Activated naive CD4-positive, alpha-beta T cell treated with anti-CD3 and anti-CD28 coated beads, Interleukin-2, amount 10 ng/mL, durations not matched to agents 7 days and 5 days (primary cell): Measurements from ENCODE around the gene HSF2BP.
"Not testable (repeated sequence)": the region's sequence is repeated elsewhere in the genome, so short reads cannot be mapped to it uniquely, and the experiment has no call there.

ENCODE experiments used
- CTCF ChIA-PET: fragments of 350-600 bp; sonication (Branson Sonifier 250); formaldehyde crosslinking; loops from one replicate; lab custom pipeline; 2021; ENCODE audit warnings: antibody characterized with exemption; lab: Charles Lee
- DNase-seq: peaks from one replicate; pipeline ENCODE4 v3.0.0-alpha.2; 2020
- H3K27ac Mint-ChIP-seq: one replicate; pipeline ENCODE4 v1.8.0; 2021; ENCODE audit warnings: mild to moderate bottlenecking, moderate library complexity, mixed read lengths
- H3K27me3 Mint-ChIP-seq: one replicate; pipeline ENCODE4 v1.8.0; 2021; ENCODE audit warnings: mild to moderate bottlenecking, mixed read lengths
- H3K36me3 Mint-ChIP-seq: one replicate; pipeline ENCODE4 v1.8.0; 2021; ENCODE audit warnings: mixed read lengths
- H3K4me1 Mint-ChIP-seq: one replicate; pipeline ENCODE4 v1.8.0; 2021; ENCODE audit warnings: mixed read lengths
- H3K4me3 Mint-ChIP-seq: one replicate; pipeline ENCODE4 v1.8.0; 2021; ENCODE audit warnings: mild to moderate bottlenecking, moderate library complexity, mixed read lengths
- H3K9me3 Mint-ChIP-seq: one replicate; pipeline ENCODE4 v1.8.0; 2021; ENCODE audit warnings: mixed read lengths

The HSF2BP gene

GRCh38 chr21:43632373-43632905 lies 26.8 kb downstream of the HSF2BP start:
- Mint-ChIP-seq H3K27me3 (no peaks in the 10 kb centered on the region), H3K9me3 (no peaks in the 10 kb centered on the region), H3K4me1 (no peaks in the 10 kb centered on the region), H3K36me3 (no peaks in the 10 kb centered on the region), H3K27ac (no peak overlapping the region), H3K4me3 (no peak overlapping the region)
- no peak for DNase-seq
- CTCF ChIA-PET: no interaction called here

DNA sequence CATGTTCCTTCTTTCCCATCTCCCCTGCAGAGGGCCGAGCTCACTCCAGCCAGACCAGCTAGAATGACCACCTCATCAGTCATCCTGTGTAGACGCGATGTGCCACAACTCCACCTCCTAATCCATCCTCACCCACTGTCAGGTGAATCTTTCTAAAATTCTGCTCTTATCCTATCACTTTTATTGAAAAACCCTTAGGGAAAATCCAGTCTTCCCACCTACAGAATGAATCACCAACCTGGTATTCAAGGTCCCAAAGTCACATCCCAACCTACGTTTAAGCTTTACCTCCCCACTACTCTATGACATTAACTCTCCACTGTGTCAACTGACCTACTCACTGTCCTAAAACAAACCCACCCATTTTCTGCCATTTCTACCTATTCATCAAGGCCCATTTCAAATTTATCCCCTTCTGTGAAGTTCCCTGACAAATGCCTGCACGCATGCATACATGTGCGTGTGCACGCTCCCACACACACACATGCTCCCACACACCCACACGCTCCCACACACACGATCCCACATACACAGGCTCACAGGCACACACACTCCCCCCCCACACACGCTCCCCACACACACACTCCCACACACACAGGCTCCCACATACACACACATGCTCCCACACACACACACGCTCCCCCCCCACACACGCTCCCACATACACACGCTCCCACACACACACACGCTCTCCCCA lies 27.7 kb downstream of the HSF2BP start:
- Mint-ChIP-seq H3K9me3 (no peaks in the 10 kb centered on the region), H3K27me3 (no peaks in the 10 kb centered on the region), H3K4me3 (no peak overlapping the region), H3K36me3 (no peaks in the 10 kb centered on the region), H3K4me1 (no peaks in the 10 kb centered on the region), H3K27ac (no peak overlapping the region)
- CTCF ChIA-PET: no interaction called here
- no peak for DNase-seq

DNA sequence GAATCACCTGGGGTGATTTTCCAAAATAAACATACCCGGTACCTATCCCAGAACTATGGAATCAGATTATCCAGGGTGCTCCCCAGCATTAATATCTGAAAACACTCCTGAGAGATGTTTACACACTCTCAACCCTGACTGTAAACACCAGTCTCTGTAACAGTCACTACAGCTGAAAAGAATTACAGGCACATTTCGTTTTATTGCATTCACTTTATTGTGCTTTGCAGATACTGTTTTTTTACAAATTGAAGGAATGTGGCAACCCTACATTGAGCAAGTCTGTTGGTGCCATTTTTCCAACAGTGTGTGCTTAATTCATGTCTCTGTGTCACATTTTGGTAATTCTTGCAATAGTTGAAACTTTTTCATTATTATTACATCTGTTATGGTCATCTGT lies 31.8 kb downstream of the HSF2BP start:
- DNase-seq: no peak
- H3K4me3 Mint-ChIP-seq: no peak overlapping the region
- H3K27me3 Mint-ChIP-seq: peaks cover 10% of the 10 kb centered on the region
- H3K27ac Mint-ChIP-seq: no peak overlapping the region
- H3K36me3 Mint-ChIP-seq: no peaks in the 10 kb centered on the region
- H3K9me3 Mint-ChIP-seq: no peaks in the 10 kb centered on the region
- H3K4me1 Mint-ChIP-seq: no peaks in the 10 kb centered on the region
- CTCF ChIA-PET: no interaction called here

DNA sequence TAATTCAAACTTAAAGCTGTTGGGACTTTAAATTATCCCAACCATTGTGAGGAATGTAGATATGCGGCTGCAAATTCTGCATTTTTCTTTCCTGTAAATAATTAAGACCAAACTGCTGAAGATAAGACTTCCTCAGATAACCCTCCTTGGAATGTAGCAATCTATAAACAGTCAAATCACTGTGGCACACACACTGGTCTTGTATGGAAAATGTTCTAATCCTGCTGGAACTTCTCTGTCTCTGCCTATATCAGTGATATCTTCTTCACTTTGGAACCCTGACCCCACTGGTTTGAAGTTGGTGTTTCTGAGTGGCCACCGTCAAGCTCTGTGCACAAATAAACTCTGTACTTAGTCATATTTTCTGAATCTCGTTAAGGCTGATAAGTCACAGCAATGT lies 32.9 kb downstream of the HSF2BP start:
- Mint-ChIP-seq H3K27me3 (peaks cover 11% of the 10 kb centered on the region), H3K36me3 (no peaks in the 10 kb centered on the region), H3K4me3 (no peak overlapping the region), H3K27ac (no peak overlapping the region), H3K4me1 (no peaks in the 10 kb centered on the region), H3K9me3 (no peaks in the 10 kb centered on the region)
- CTCF ChIA-PET: no interaction called here
- DNase-seq: no peak

DNA sequence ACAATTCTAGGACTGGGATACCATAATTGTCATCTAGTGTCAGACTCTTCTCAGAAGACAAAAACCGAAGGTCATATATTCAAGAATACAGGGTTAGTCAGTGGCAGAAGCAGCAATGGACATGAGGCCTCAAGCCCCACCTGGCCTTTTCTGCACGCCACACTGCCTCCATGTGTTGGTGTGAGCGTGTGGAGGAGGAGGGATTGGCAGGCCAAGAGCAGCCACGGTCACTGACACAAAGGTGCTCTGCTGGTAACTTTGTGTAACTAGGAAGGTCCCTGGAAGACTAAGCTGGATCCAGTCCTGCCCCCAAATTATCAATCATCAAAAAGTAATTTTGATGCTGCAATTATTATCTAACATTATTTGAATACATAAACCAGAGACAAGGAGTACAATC lies 34.9 kb downstream of the HSF2BP start:
- no peak overlapping the region for H3K4me3 Mint-ChIP-seq
- CTCF ChIA-PET: no interaction called here
- H3K9me3 Mint-ChIP-seq: peaks cover 4% of the 10 kb centered on the region
- H3K36me3 Mint-ChIP-seq: no peaks in the 10 kb centered on the region
- H3K27me3 Mint-ChIP-seq: peaks cover 14% of the 10 kb centered on the region
- H3K4me1 Mint-ChIP-seq: peaks cover 3% of the 10 kb centered on the region
- no peak overlapping the region for H3K27ac Mint-ChIP-seq
- no peak for DNase-seq

DNA sequence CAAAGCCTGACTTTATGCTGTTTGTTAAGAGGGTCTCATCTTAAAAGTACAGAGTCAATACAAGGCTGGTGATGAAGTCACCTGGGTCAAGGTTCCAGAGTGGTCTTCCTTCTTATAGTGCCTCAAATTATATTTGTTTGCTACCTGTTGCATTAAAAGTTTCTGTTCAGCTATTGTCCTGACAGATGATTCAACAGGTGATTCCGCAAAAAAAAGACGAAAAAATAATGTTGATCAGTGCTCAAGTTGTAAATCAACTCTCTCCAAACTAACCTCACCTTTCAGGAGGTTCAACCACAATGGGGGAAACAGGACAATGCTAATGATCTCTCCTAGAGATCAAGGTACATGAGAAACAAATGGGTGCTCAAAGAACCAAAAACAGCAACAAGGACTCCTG lies 35.7 kb downstream of the HSF2BP start:
- H3K36me3 Mint-ChIP-seq: no peaks in the 10 kb centered on the region
- H3K27me3 Mint-ChIP-seq: peaks cover 14% of the 10 kb centered on the region
- H3K9me3 Mint-ChIP-seq: peaks cover 4% of the 10 kb centered on the region
- no peak overlapping the region for H3K27ac Mint-ChIP-seq
- H3K4me1 Mint-ChIP-seq: peaks cover 3% of the 10 kb centered on the region
- CTCF ChIA-PET: no interaction called here
- no peak for DNase-seq
- no peak overlapping the region for H3K4me3 Mint-ChIP-seq

DNA sequence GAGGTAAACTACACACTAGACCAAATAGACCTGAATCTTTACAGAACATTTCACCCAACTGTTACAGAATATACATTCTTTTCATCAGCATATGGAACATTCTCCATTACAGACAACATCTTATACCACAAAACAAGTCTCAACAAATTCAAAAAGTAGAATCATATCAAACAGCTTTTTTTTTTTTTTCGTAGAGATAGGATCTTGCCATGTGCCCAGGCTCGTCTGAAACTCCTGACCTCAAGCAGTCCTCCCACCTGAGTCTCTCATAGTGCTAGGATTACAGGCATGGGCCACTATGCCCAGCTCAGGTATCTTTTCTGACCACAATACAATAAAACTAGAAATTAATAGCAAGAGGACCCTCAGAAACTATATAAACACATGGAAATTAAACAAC lies 36.5 kb downstream of the HSF2BP start:
- peaks cover 4% of the 10 kb centered on the region for H3K9me3 Mint-ChIP-seq
- no peaks in the 10 kb centered on the region for H3K36me3 Mint-ChIP-seq
- H3K4me1 Mint-ChIP-seq: peaks cover 3% of the 10 kb centered on the region
- H3K27me3 Mint-ChIP-seq: peaks cover 14% of the 10 kb centered on the region
- H3K27ac Mint-ChIP-seq: no peak overlapping the region
- CTCF ChIA-PET: no interaction called here
- no peak overlapping the region for H3K4me3 Mint-ChIP-seq
- no peak for DNase-seq

- DNase-seq: no peak
- CTCF ChIA-PET: no interaction called here
- Mint-ChIP-seq H3K27me3 (peaks cover 10% of the 10 kb centered on the region), H3K27ac (no peak overlapping the region), H3K36me3 (no peaks in the 10 kb centered on the region), H3K9me3 (peaks cover 4% of the 10 kb centered on the region), H3K4me3 (no peak overlapping the region), H3K4me1 (peaks cover 3% of the 10 kb centered on the region)
Measured at GRCh38 chr21:43619856-43620255, 39.4 kb downstream of the HSF2BP start.

GRCh38 chr21:43619344-43619743 lies 39.9 kb downstream of the HSF2BP start:
- Mint-ChIP-seq H3K9me3 (peaks cover 4% of the 10 kb centered on the region), H3K4me3 (no peak overlapping the region), H3K36me3 (no peaks in the 10 kb centered on the region), H3K4me1 (peaks cover 3% of the 10 kb centered on the region), H3K27me3 (peaks cover 10% of the 10 kb centered on the region), H3K27ac (no peak overlapping the region)
- no peak for DNase-seq
- CTCF ChIA-PET: no interaction called here

DNA sequence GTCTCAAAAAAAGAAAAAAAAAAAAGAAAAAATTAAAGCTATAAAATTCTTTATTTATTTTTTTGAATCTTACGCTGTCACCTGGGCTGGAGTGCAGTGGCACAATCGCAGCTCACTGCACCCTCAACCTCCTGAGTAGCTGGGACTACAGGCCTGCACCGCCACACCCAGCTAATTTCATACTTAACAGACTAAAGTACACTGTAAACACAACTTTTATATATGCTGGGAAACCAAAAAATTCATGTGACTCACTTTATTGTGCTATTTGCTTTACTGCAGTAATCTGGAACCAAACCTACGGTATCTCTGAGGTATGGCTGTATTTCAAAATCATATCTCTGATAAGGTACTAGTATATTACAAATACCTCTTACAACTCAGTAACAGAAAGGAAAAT lies 40.3 kb downstream of the HSF2BP start:
- H3K27me3 Mint-ChIP-seq: peaks cover 8% of the 10 kb centered on the region
- no peak for DNase-seq
- H3K4me3 Mint-ChIP-seq: no peak overlapping the region
- H3K36me3 Mint-ChIP-seq: no peaks in the 10 kb centered on the region
- H3K4me1 Mint-ChIP-seq: peaks cover 3% of the 10 kb centered on the region
- no peak overlapping the region for H3K27ac Mint-ChIP-seq
- peaks cover 4% of the 10 kb centered on the region for H3K9me3 Mint-ChIP-seq
- CTCF ChIA-PET: no interaction called here

DNA sequence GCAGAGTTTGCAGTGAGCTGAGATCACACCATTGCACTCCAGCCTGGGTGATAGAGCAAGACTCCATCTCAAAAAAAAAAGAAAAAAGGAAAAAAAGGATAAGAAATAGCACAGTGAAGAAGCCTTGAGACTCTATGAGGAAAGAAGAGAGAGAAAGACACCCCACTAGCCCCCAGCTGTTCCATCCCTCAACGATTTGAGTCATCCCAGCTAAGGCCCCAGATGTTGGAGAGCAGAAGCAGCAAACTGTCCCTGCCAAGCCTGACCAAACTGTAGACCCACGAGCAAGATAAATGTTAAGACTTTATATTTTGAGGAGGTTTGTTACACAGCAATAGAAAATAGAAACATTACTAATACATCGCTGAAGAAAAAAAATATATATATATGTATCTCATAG lies 42.4 kb downstream of the HSF2BP start:
- CTCF ChIA-PET, H3K4me3 Mint-ChIP-seq, H3K27me3 Mint-ChIP-seq, H3K27ac Mint-ChIP-seq, DNase-seq, H3K9me3 Mint-ChIP-seq, H3K36me3 Mint-ChIP-seq: not testable (repeated sequence)
- peaks cover 12% of the 10 kb centered on the region for H3K4me1 Mint-ChIP-seq

DNA sequence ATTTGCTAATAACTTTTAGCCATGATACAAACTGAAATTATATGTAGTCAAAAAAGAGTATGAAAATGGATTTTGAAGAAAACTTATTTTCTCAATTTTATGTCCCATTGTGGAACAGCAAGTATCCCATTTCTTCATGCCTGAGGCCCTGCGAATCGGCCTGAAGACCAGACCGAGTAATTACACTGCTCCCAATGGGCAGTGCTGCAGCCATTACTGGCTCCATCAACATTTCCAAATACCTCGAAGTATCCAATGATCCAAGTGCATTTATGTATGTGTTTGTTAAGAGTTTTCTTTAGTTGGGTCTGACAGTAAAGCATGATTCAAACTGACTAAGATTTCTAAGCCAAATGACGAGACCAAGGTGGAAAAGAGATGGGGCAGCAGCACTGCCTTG lies 44.4 kb downstream of the HSF2BP start:
- no peak overlapping the region for H3K4me3 Mint-ChIP-seq
- CTCF ChIA-PET: interaction anchor here (1.3 kb wide), 1 partner anchor 31 kb away, joined by 3 read pairs; no protein-coding TSS in a partner anchor

GRCh38 chr21:43613755-43614638 lies 45.3 kb downstream of the HSF2BP start:
- no peaks in the 10 kb centered on the region for H3K36me3 Mint-ChIP-seq
- no peak overlapping the region for H3K4me3 Mint-ChIP-seq
- H3K27me3 Mint-ChIP-seq: peaks cover 4% of the 10 kb centered on the region
- H3K27ac Mint-ChIP-seq: no peak overlapping the region
- CTCF ChIA-PET: interaction anchor here (3.5 kb wide), 1 partner anchor 31 kb away, joined by 15 read pairs; no protein-coding TSS in a partner anchor
- DNase-seq: no peak
- peaks cover 9% of the 10 kb centered on the region for H3K4me1 Mint-ChIP-seq
- no peaks in the 10 kb centered on the region for H3K9me3 Mint-ChIP-seq

More for the DNA sequence above, 44.4 kb downstream of the HSF2BP start:
- peaks cover 9% of the 10 kb centered on the region for H3K4me1 Mint-ChIP-seq
- DNase-seq: no peak
- H3K27me3 Mint-ChIP-seq: no peaks in the 10 kb centered on the region
- H3K27ac Mint-ChIP-seq: no peak overlapping the region
- no peaks in the 10 kb centered on the region for H3K36me3 Mint-ChIP-seq
- H3K9me3 Mint-ChIP-seq: peaks cover under 1% of the 10 kb centered on the region

DNA sequence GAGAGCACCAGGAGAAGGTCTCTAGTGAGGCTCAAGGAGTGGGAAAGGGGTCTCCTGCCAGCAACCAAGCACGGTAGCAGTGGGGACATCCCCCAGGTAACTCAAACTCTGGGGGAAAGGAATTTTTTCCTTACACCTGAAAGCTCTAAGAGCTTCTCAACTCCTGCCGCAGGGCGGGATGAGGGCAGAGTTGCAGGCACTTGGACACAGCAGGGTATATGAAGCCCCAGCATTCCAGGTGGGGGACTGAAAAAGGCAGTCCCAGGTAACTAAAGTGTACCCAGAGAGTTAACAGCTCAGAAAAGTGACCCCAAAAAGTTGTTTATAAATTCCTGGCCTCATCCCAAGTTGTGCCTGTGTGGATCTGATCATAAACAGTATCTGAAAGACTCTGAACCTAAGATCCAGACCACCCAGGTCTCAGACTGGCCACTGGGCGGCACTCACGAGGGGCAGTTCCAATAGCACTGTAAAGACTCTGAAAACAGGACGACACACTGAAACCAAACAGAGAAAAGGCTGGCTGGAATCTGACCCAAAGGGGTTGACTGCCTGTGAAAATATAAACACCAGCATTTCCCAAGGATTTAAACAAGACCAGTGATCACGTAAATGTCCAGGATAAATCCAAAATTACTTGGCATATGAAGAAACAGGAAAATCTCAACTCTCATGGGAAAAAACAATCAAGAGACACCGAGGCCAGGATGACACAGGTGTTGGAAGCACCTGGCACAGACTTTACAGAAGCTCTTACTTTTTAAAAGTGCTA lies 47.5 kb downstream of the HSF2BP start:
- H3K4me1 Mint-ChIP-seq: peaks cover 9% of the 10 kb centered on the region
- no peaks in the 10 kb centered on the region for H3K36me3 Mint-ChIP-seq
- no peak for DNase-seq
- no peak overlapping the region for H3K27ac Mint-ChIP-seq
- peaks cover 4% of the 10 kb centered on the region for H3K27me3 Mint-ChIP-seq
- H3K4me3 Mint-ChIP-seq: no peak overlapping the region
- no peaks in the 10 kb centered on the region for H3K9me3 Mint-ChIP-seq
- CTCF ChIA-PET: interaction anchor here (3.5 kb wide), 1 partner anchor 33 kb away, joined by 15 read pairs; no protein-coding TSS in a partner anchor
